GM23248 (cell line): ENCODE results near the gene ACSS1.

Experiments
- EZH2 ChIP-seq: fragments of 200-600 bp; sonication (generic); IDR thresholded peaks from 2 replicates; pipeline ENCODE4 v1.6.1; 2018; ENCODE audit warnings: antibody characterized with exemption, mild to moderate bottlenecking; ENCODE audit not compliant: insufficient read depth, poor library complexity, severe bottlenecking
- EZH2phosphoT487 ChIP-seq: fragments of 200-600 bp; sonication (generic); IDR thresholded peaks from 2 replicates; pipeline ENCODE4 v1.6.1; 2018; ENCODE audit warnings: antibody characterized with exemption, moderate library complexity, mild to moderate bottlenecking, low read depth; ENCODE audit not compliant: insufficient read depth

GRCh38 chr20:25039697-25040437, 18.1 kb downstream of the ACSS1 start:
- TF ChIP-seq EZH2, result no peak
- no peak for TF ChIP-seq EZH2phosphoT487
